HG03064 (cell line): Measurements from ENCODE around the gene CCBE1.
"Not testable (repeated sequence)": the region's sequence is repeated elsewhere in the genome, so short reads cannot be mapped to it uniquely, and the experiment has no call there.

ENCODE experiments used
- ATAC-seq: cut with Tn5 transposase; IDR thresholded peaks from one replicate; pipeline ENCODE4 v1.9.1; 2021; ENCODE audit warnings: low read depth; ENCODE audit not compliant: unreplicated experiment

Gene CCBE1

DNA sequence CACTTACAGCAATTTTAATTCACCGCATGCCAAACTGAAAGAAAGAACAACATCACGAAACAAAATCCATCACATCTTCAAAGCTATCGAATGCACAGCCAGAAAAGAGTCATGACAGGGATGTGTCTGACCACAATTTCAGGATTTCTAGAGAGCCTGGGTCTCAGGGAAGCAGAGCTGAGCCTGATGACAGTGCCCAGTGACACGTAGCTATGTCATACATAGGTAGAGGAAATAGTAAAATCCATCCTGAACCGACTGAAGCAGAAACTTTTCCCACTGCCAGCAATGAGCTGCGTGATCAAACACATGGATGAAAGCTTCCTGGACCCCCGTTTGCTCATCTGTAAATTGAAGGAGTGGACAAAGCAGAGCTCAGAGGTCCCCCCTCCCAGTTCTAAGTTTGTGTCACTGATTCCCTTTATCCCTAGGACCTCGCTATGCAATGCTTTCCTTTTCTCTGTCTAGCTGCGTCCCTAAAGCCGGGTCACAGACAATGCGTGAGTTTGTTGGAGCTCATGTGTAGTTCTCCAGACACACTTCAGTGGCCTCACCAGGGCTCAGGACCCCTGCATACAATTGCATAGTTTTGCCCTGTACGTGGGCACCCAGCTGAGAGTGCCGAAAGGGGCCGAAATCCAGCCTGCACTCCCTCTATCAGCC, 37.6 kb downstream of the CCBE1 start:
- ATAC-seq = no peak

DNA sequence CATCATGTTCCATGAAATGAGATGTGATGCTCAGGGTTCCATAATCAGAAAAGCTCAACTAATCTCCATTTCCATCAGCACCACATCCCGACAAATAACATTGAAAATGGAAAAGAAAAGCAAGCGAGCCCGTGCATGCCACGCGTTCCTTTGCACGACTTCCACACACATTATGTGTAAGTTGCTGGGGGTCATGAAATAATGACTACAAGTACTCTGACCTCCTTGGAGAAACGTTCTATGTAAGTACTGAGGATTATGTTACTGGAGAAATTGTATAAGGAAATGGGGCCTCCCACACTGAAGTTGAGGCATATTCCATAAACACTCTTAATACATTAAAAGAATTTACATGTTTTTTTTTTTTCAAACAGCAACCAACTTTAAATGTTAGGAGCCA, 38.3 kb downstream of the CCBE1 start:
- no peak for ATAC-seq

DNA sequence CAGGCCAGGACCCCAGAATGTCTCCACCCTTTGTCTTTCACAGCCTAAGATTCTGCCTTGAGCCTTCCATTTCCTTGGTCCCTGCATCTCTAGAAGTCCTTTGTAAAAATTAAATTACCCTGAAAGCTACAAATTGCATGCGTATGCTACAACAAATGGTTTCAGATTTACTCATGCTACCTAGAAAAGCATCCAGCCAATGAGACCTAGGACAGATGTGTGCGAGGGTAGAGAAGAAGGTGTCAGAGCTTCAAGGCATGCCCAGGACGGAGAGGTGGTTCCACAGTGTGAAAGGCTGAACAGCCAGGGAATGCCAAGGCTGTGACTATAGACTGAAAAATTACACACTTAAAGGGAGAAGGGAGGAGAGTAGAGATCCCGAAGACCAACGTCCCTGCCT, 40.2 kb downstream of the CCBE1 start:
- ATAC-seq = no peak

DNA sequence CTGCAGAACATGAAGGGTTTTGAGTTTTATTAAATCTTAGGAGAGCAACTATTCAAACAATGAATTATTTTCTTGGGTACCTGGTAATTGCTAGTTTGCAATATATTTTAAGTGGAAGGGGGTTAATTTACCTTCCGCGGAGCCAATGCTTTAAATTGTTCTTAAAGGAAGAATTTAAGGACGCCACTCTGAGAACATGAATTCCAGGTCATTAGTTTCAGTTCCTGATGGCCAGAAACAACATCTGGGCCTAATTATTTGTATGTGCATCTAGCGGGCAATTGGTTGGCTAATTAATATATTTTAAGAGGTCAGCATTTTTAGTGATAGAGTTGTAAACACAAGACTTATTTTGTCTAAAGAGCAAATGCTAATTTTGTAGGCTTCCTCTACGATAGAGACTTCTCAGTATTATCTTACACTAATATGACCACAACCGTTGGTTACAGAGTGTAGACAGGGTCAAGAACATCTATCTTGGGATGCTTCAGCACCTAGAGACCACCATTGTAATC, 40.8 kb downstream of the CCBE1 start:
- no peak for ATAC-seq

DNA sequence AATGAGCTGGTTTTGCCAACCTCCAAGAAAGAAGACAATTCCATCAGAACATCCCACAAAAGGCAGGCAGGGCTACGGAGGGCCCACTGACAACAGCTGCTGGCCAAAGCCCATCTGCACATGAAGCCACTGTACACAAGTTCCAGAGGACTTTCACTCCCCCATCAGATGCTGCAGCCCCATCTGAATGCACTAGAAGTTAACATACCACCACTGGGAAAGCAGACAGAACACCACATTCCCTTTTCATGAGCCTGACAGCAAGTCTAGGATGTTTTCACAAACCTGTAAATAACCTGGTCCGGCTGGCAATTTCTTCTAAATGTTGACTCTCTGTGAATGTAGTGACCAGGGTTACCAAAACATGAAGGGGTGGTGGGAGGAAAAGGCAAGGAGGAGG, 41.5 kb downstream of the CCBE1 start:
- ATAC-seq = no peak

DNA sequence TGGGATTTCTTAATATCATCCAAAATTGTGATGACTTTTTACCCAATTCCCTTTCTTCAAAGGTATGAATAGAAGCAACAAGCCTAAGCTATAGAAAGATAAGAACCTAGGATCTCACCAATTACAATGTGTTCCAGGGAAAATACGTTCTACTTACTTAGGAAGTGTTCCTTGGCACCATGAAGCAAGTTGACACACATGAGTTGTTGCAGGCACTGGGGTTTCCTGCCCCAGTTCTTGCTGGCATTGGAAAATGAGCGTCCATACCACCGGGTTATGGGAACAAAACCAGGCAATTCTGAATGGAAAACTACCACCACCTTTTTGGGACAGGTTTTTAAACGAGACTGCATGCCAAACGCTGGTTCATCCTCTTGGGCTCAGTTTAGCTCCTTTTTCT, 46.2 kb downstream of the CCBE1 start:
- no peak for ATAC-seq

DNA sequence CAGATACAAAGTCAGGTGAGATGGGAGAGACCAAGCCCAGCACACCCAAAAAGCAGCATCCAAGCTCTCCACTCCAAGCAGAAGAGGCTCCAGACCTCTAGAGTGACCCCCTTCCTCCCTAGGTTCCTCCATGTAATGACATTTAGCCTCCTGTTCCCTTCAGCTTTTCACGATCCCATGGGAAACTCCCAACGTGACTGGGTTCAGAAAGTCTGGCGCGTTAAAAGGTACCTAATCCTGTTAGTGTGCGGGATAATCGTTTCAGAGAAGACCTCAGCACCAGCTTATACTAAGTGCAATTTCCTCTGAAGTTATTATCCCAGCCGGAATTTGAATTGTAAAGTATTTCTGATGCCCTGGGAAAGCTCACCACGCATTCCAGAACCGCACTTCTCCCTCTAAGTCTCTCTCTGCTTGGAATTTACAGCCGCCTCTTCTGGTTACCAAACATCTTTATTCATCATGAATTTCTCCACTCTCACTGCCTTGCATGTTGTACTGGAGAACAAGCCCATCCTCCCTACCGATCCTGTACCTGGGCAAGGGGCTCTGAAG, 46.9 kb downstream of the CCBE1 start:
- no peak for ATAC-seq

DNA sequence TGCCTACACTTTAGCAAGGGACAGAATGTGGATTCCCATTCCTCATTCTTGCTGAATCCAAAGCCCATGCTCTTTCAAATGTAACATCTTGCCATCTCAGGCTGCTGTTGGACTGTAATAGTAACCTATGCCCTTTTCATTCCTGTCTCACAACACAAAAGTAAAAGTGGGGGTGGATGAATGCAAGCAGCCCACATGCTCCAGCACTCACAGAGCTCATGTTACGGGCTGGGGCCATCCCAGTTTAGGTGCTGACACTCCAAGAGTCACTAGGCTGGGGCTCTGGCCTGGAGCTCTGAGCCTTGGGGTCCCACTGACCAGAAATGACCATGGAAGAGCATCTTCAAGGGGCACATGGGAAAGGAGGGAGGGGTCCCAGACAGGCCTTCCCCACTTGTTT, 47.6 kb downstream of the CCBE1 start:
- no peak for ATAC-seq

DNA sequence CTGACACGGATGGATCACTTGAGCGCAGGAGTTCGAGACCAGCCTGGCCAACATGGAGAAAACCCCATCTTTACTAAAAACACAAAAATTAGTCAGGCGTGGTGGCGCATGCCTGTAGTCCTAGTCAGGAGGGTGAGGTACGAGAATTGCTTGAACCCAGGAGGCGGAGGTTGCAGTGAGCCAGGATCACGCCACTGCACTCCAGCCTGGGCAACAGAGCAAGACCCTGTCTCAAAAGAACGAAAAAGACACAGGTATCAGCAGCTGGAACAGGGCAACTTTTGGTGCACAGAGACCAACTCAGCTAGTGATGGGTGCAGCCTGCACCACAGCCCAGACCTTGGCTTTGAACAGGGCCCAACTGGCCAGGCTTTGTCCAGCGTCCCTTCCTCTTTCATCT, 48.8 kb downstream of the CCBE1 start:
- ATAC-seq = not testable (repeated sequence)

DNA sequence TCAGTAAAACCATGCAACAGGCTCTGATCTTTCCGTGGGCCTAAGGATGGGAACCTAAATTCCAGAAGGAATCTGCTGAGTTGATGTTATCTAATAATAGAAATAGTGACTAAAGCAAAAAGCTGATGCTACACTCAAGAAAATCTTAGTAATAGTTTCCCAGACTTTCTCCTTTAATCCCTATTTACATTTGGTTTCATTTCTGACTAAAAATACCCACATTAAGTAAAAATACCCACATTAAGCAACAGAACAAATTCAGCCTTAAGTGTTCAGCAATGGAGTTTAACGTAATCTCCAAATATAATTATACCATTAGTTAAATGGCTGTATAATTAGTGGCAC, 50.3 kb downstream of the CCBE1 start:
- ATAC-seq = no peak

DNA sequence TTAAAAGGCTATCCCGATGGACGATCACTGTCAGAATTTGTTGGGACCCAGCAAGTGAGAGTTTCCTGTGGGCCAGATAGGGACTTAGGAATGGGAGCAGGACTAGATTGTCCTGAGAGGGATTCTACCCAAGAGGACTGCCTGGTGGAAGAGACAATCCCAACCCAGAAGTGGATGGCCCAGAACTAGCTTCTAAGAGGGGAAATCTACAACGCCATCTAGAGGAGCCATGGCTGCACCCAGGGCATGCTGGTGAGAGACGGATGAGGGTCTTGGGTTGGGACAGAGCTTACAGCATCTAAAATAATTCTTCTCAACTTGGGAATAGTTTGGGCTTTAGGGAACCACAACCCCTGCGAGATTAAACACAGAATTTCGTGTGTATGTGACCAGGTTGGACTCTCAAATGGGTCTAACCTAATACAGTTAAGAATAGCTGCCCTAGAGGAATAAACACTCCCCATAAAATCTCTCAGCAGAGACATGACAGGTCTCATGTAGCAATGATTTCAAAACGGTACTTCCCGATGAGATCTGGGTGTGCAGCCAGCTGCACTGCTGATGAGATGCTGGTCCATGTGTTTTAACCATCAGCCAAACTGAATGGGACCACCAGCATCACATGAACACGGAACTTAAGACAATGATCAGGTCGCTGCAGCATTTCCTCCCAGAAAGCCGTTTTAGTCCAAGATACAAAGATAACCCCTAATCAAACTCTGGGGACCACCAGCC, 50.8 kb downstream of the CCBE1 start:
- ATAC-seq = no peak

DNA sequence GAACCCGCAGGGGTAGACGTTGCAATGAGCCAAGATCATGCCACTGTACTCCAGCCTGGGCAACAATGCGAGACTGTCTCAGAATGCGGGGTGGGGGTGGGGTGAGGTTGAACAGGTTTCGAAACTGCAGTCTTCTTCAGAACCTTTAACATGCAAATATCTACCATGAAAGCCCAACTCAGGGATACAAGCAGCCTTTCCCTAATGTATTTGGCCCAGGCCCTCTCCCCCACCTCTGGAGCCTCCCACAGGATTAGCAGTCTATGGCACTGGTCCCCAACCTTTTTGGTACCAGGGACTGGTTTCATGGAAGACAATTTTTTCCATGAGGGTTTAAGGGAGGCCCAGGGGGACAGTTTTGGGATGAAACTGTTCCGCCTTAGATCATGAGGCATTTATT, 53.5 kb downstream of the CCBE1 start:
- ATAC-seq = no peak

DNA sequence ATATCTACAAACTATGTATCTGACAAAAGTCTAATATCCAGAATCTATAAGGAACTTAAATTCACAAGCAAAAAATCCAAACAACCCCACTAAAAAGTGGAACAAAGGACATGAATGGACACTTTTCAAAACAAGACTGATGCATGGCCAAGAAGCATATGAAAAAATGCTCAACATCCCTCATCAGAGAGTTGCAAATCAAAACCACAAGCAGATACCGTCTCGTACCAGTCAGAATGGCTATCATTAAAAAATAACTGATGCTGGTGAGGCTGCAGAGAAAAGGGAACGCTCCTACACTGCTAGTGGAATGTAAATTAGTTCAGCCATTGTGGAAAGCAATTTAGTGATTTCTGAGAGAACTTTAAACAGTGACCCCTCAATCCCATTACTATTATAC, 56.5 kb downstream of the CCBE1 start:
- no peak for ATAC-seq

DNA sequence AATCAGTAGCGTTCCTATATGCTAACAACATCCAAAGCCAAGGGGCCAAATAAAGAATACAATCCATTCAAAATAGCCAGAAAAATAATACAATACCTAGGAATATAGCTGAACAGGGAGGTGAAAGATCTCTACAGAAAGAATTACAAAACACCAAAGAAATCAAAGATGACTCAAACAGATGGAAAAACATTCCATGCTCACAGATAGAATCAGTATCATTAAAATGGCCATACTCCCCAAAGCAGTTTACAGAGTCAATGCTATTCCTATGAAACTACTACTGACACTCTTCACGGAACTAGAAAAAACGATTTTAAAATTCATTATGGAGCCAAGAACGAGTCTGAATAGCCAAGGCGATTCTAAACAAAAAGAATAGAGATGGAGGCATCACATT, 57.4 kb downstream of the CCBE1 start:
- ATAC-seq = no peak

DNA sequence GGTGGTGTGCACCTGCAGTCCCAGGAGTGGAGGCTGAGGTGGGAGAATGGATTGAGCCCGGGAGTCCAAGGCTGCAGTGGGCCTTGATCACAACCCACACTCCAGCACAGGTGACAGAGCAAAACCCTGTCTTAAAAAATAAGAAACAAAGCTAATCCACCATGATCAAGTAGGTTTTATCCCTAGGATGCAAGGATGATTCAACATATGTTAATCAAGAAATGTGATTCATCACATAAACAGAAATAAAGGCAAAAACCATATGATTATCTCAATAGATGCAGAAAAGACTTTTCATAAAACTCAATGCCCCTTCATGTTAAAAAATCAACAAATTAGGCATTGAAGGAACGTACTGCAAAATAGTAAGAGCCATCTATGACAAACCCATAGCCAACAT, 58.1 kb downstream of the CCBE1 start:
- ATAC-seq = no peak

DNA sequence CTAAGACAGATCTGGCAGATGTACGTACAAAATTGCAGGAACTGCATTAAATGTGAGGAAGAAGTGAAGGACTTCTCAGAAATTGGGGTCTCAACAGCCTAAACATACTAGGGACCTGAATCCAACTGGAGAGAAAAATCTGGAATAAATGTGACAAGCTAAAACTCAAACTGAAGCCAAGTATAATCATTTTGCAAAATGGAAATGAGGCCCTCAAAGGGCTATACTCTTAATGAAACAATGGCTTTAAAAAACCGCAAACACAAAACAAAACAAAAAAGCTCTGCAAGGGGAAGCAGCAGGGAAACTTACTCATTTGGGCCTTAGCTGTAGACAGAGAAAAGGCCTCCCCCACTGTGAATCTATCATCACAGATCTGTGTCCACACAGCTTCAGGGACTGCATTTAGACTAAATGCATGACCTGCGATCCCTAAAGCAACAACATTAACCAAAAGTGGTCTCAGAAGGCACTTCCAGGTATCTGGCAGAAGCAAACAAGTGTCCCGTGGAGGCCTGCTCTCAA, 63.2 kb downstream of the CCBE1 start:
- no peak for ATAC-seq

DNA sequence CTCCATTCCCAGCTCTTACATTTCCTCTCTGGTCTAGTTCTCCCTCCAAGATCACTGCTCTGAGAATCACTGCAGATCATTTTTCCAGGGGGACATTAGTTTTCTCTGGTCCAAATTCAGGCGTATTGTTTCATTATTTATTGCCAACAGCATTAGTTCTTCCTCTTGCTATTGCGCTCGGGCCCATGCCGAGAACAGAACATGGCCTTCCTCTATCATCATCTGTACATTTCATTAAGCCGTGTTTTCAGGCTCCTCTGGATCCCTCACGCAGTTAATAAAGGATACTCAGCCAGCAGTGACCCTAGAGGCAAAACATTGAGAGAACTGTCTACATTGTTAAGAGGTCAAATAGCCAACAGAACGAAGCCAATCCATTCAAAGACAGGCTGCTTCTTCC, 63.9 kb downstream of the CCBE1 start:
- no peak for ATAC-seq

DNA sequence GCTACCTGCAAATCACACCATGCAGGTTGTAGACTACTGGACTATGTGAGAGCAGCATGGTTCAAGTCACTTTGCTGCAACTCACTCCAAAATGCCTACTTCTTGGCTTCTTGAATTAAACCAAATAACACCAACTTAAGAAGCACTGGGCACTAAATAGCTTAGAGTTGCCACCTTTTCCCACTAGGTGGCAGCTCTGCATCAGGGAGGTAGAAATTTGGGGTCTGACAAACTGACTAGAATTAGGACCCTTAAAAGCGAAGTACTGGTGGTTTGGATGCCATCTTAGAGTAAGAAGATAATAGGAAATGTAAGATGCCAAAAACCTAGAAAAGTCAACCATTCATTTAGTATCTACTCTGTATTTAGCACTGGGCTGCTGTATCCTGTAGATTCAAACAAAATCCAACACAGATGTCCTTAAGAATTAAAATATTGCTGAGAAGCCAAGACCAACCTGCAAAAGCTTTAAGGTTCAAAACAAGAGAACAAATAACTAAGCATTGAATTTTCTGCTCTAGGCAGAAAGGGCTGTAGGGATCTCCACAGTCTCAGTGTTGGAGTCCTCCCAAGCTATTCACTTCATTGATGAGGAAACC, 65.5 kb downstream of the CCBE1 start:
- no peak for ATAC-seq

DNA sequence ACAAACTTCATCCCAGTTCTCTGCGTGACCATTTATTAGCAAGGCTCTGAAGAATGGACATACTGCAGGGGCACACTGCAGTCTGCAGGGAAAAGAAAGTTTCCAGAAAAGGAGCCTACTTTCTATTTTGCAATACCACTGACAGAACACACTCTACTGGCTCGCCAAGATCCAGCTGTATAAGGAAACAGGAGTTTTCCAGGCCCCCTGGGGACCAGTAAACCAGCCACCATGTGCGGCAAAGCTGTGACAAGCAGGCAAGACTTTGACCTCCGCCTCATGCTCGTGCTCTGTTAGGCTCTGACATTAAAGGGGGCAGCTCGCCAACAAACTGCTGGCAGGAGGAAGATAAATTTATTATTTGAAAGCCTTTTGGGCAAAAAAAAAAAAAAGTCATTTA, 67.3 kb downstream of the CCBE1 start:
- no peak for ATAC-seq

DNA sequence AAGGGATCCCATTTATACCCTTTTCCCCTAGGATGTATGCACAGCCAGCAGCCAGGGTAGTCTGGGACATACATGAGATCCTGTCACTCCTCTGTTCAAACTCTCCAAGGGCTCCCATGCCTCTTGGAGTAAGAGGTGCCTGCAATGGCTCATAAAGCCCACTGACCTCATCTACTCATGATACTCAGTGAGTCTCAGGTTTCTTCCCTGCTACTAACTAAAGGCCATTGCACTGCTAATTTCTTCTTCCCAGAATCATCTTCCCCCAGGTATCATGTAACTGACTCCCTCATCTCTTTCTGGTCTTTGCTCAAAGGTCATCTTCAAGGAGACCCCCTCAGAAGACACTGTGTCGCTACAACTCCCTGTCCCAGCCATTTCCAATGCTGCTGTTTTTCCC, 68.2 kb downstream of the CCBE1 start:
- no peak for ATAC-seq

DNA sequence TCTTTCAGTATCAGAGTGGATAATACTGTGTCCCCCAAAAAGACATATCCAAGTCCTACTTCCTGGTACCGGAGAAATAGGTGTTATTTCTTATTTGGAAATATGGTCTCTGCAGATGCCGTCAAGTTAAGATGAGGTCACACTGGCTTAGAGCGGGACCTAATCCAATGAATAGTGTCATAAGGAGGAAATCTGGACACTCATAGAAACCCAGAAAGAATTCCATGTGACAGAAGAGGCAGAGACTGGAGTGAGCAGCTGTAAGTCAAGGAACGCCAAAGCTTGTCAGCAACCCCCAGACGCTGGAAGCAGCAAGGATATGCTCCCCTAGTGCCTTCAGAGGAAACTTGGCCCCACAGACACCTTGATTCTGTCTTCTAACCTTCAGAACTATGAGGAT, 69.8 kb downstream of the CCBE1 start:
- ATAC-seq = no peak

DNA sequence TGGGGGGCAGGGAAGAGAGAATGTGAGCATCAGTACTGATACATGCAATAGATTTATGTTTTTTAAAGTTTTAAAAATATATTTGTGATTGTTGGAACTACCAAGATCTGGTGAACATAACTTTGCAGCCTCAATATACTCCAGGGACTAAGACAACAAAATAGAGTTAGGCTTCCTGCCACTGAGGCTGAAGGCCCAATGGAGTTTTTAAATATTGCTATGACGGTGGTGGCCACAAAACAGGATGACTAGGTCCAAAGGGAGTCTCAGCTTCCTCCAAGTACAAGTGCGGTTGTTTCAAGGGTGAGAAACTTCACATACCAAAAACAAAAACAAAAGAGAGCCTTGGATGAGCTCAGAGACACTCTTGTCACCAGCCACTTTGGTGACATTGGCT, 72.9 kb downstream of the CCBE1 start:
- no peak for ATAC-seq
